Endothelial cell of umbilical vein (primary cell): ENCODE measurements around the gene POR. TPM values are rescaled to one million over a fixed set of nuclear protein-coding genes. Genes with fewer than 3 reads are reported as not detected.

Experiments used
- BruUV-seq: library from RNA; stranded (reverse); fragments of 400-500 nt; replicated peaks from 2 replicates; lab custom pipeline; 2021; lab: Mats Ljungman, UMichigan
- CTCF ChIA-PET: fragments of 300-600, 350-600 bp; sonication (Branson Sonifier 250); formaldehyde crosslinking; loops from one replicate; lab custom pipeline; 2021; ENCODE audit warnings: antibody characterized with exemption, inconsistent platforms; lab: Charles Lee
- POLR2A ChIA-PET: fragments of 300-600, 350-600 bp; sonication (Branson Sonifier 250); formaldehyde crosslinking; loops from one replicate; lab custom pipeline; 2021; ENCODE audit warnings: antibody characterized with exemption, inconsistent platforms; lab: Charles Lee
- DNase-seq: peaks from one replicate; pipeline ENCODE4 v3.0.0-alpha.2; 2011; ENCODE audit warnings: low read depth, low spot score
- FAIRE-seq: peaks from 2 replicates; lab custom pipeline; 2011; peaks lifted over from hg19 to GRCh38; lab: Jason Lieb, UNC
- H2AFZ ChIP-seq: 2 replicates; pipeline ENCODE4 v1.6.0; 2012; ENCODE audit warnings: low read depth, low read length, control low read depth, inconsistent platforms
- H3K27ac ChIP-seq: 2 replicates; pipeline ENCODE4 v1.5.1; 2011; ENCODE audit warnings: low read depth, mild to moderate bottlenecking, control low read depth, low read length, moderate library complexity; ENCODE audit not compliant: insufficient read depth
- H3K27me3 ChIP-seq, 2 experiments: 2 replicates each; pipeline versions ENCODE4 v1.6.0 to v1.6.1; 2011; ENCODE audit warnings: low read length in 2 of 2, mixed read lengths in 1 of 2; ENCODE audit not compliant: control insufficient read depth in 2 of 2, insufficient read depth in 2 of 2
- H3K36me3 ChIP-seq, 2 experiments: 2 replicates in 1 of 2; 3 replicates in 1 of 2; pipeline ENCODE4 v1.5.1; 2011; ENCODE audit warnings: low read length in 2 of 2, mild to moderate bottlenecking in 1 of 2, moderate library complexity in 1 of 2; ENCODE audit not compliant: control insufficient read depth in 2 of 2, insufficient read depth in 2 of 2; ENCODE audit errors: extremely low read depth in 1 of 2
- H3K4me1 ChIP-seq: 3 replicates; pipeline ENCODE4 v1.5.1; 2011; ENCODE audit warnings: mild to moderate bottlenecking, low read length; ENCODE audit not compliant: control insufficient read depth, insufficient read depth; ENCODE audit errors: extremely low read depth
- H3K4me2 ChIP-seq: 2 replicates; pipeline ENCODE4 v1.6.1; 2011; ENCODE audit warnings: low read length, control low read depth, mixed read lengths; ENCODE audit not compliant: insufficient read depth
- H3K4me3 ChIP-seq, 3 experiments: fragments of 200-600 bp in 1 of 3; sonication (generic), shearing (Covaris generic) in 1 of 3; replicated peaks in 1 of 3; 2 replicates each; pipeline ENCODE4 v1.5.1; 2011 to 2016; ENCODE audit warnings: control low read depth in 3 of 3, low read length in 3 of 3, mild to moderate bottlenecking in 2 of 3, inconsistent platforms in 1 of 3, low read depth in 1 of 3, moderate library complexity in 1 of 3; ENCODE audit not compliant: insufficient read depth in 1 of 3
- H3K79me2 ChIP-seq: 2 replicates; pipeline ENCODE4 v1.6.0; 2012; ENCODE audit warnings: low read length, inconsistent platforms; ENCODE audit not compliant: control insufficient read depth, insufficient read depth
- H3K9ac ChIP-seq: replicated peaks from 2 replicates; pipeline ENCODE3; 2011; ENCODE audit warnings: low read length, control low read depth; ENCODE audit not compliant: insufficient read depth; ENCODE audit errors: extremely low read depth
- H3K9me1 ChIP-seq: replicated peaks from 3 replicates; pipeline ENCODE4 v1.6.0; 2011; ENCODE audit warnings: mild to moderate bottlenecking, low read length; ENCODE audit not compliant: control insufficient read depth, insufficient read depth; ENCODE audit errors: extremely low read depth
- H3K9me3 ChIP-seq: replicated peaks from 2 replicates; pipeline ENCODE4 v1.5.1; 2012; ENCODE audit warnings: low read length, inconsistent platforms; ENCODE audit not compliant: control insufficient read depth, insufficient read depth
- H4K20me1 ChIP-seq: replicated peaks from 2 replicates; pipeline ENCODE3; 2011; ENCODE audit warnings: mild to moderate bottlenecking, low read length; ENCODE audit not compliant: control insufficient read depth, insufficient read depth; ENCODE audit errors: extremely low read depth
- CTCF ChIP-seq, 2 donors: IDR thresholded peaks; 1 replicate in 1 of 2; 2 replicates in 1 of 2; pipeline ENCODE4 v1.5.1; 2011; ENCODE audit warnings: low read length in 2 of 2, mild to moderate bottlenecking in 2 of 2, moderate library complexity in 2 of 2, control low read depth in 1 of 2, inconsistent platforms in 1 of 2, low read depth in 1 of 2; ENCODE audit not compliant: insufficient read depth in 1 of 2; ENCODE audit errors: extremely low read depth in 1 of 2
- EZH2 ChIP-seq: IDR thresholded peaks from 2 replicates; pipeline ENCODE4 v1.6.1; 2012; ENCODE audit warnings: borderline replicate concordance, low read depth, mild to moderate bottlenecking, moderate library complexity, low read length, inconsistent platforms; ENCODE audit not compliant: severe bottlenecking
- FOS ChIP-seq: IDR thresholded peaks from 2 replicates; pipeline ENCODE4 v1.6.1; 2011; ENCODE audit warnings: mild to moderate bottlenecking, low read length, moderate library complexity, borderline replicate concordance; ENCODE audit not compliant: insufficient read depth
- GATA2 ChIP-seq: IDR thresholded peaks from 2 replicates; pipeline ENCODE4 v1.7.0; 2011; ENCODE audit warnings: low read depth, mild to moderate bottlenecking, moderate library complexity, mixed read lengths, low read length; ENCODE audit not compliant: insufficient read length, insufficient read depth
- JUN ChIP-seq: IDR thresholded peaks from 2 replicates; pipeline ENCODE4 v1.6.1; 2011; ENCODE audit warnings: borderline replicate concordance, low read depth; ENCODE audit not compliant: insufficient read length, insufficient read depth
- MAX ChIP-seq: IDR thresholded peaks from 2 replicates; pipeline ENCODE4 v1.6.1; 2011; ENCODE audit not compliant: insufficient read depth, insufficient read length
- MYC ChIP-seq: IDR thresholded peaks from one replicate; pipeline ENCODE4 v1.6.1; 2011; ENCODE audit warnings: mild to moderate bottlenecking, low read depth, low read length
- POLR2A ChIP-seq: IDR thresholded peaks from 2 replicates; pipeline ENCODE4 v1.6.1; 2012; ENCODE audit warnings: low read depth, mild to moderate bottlenecking, control low read depth, low read length
- POLR2AphosphoS5 ChIP-seq: IDR thresholded peaks from 2 replicates; pipeline ENCODE4 v1.6.1; 2012; ENCODE audit warnings: low read depth, mild to moderate bottlenecking, control low read depth, low read length, moderate library complexity; ENCODE audit not compliant: insufficient read depth
- dilution Hi-C: fragments of 300-500 bp; cut with MboI; formaldehyde crosslinking; loops from one replicate; pipeline ENCODE4 v1.15.0; 2019; ENCODE audit warnings: low sequenced_read_pairs; ENCODE audit not compliant: extremely low pct_ligation_motif_present
- intact Hi-C: fragments of 100-400 bp; cut with micrococcal nuclease; formaldehyde crosslinking; loops from one replicate; pipeline ENCODE4 v1.10.0; 2022
- polyA plus RNA-seq, 4 experiments: library from polyadenylated mRNA; depleted of rRNA in 3 of 4; stranded (reverse) in 3 of 4; unstranded in 1 of 4; fragments of >200 nt; gene quantifications; 2 replicates each; pipeline versions ENCODE4 v1.2.1 to v1.2.3, GENCODE V29; 2011 to 2012; ENCODE audit warnings: missing spikeins in 1 of 4
- total RNA-seq: library from RNA; stranded (reverse); gene quantifications from 2 replicates; pipeline ENCODE4 v1.2.3, GENCODE V29; 2021

The POR gene
- total and polyA plus RNA-seq, 2 donors (not counting 3 experiments of a cell fraction or from before 2014, with no cell fraction given): 59.5 to 73.6 TPM

DNA sequence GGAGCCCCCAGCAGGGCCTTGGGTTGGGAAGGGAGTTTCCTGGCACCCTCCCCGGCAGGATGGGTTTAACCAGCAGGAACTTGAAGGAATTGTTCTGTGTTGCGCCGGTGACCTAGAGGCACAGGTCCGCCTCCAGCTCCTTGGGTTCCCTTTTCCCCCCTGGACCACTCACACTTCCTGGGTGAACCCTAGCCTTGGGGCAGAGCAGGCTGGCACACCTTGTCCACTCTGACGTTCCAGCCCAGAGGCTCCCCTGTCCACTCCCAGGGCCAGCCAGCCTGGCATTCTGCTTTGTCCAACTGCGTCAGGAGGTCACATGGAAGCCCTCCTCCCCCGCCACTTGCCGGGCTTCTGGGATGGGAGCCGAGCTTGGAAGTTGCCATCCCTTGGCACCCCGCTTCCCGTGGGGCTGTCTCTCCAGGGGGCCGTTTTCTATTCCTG is 53.6 kb downstream of the POR start:
- no peaks in the 10 kb centered on the region for H3K9me3 ChIP-seq
- H4K20me1 ChIP-seq: no peaks in the 10 kb centered on the region
- TF ChIP-seq JUN: no peak
- TF ChIP-seq CTCF (IDR thresholded peaks at IDR 0.05; ENCODE audit: extremely low read depth in 1 of 2, insufficient read depth in 1 of 2, low read depth in 1 of 2, low read length in 2 of 2): no peak
- no peak for TF ChIP-seq EZH2
- TF ChIP-seq FOS: no peak
- no peak for TF ChIP-seq GATA2
- no peak for TF ChIP-seq POLR2AphosphoS5
- no peak for TF ChIP-seq MYC
- no peak for TF ChIP-seq MAX
- no peak for TF ChIP-seq POLR2A
- no peak overlapping the region for H3K9ac ChIP-seq
- H3K79me2 ChIP-seq: no peaks in the 10 kb centered on the region
- ChIA-PET CTCF (interaction anchor here (1.0 kb wide), 1 partner anchor 51 kb away, joined by 3 read pairs; no protein-coding TSS in a partner anchor), POLR2A (no interaction called here)
- peaks cover 0 to 2% of the 10 kb centered on the region in 2 experiments for H3K36me3 ChIP-seq
- H3K4me3 ChIP-seq: no peak overlapping the region
- DNase-seq (no peak), FAIRE-seq (no peak)
- H3K4me1 ChIP-seq: no peaks in the 10 kb centered on the region
- H3K4me2 ChIP-seq: no peak overlapping the region
- H2AFZ ChIP-seq: no peak overlapping the region
- H3K27me3 ChIP-seq: no peaks in the 10 kb centered on the region
- no peak overlapping the region for H3K27ac ChIP-seq
- dilution Hi-C loops (no loop called here), intact Hi-C loops (no loop called here)
- BruUV-seq: no TSS peak
- no peaks in the 10 kb centered on the region for H3K9me1 ChIP-seq
